Transverse colon (tissue), 4 donors: ENCODE data around the gene WDR87.

Experiments
- CTCF ChIP-seq, 5 experiments: fragments of 200-600 bp in 3 of 5; fragments of 450-650 bp in 2 of 5; sonication (generic) in 3 of 5; IDR thresholded peaks; 1 replicate in 2 of 5; 2 replicates in 3 of 5; pipeline ENCODE4 v1.5.1; 2016 to 2017; ENCODE audit warnings: antibody characterized with exemption in 5 of 5, inconsistent platforms in 3 of 5, mild to moderate bottlenecking in 2 of 5, moderate library complexity in 1 of 5
- POLR2A ChIP-seq: fragments of 450-650 bp; IDR thresholded peaks from one replicate; pipeline ENCODE4 v1.6.1; 2016; ENCODE audit warnings: antibody characterized with exemption, mild to moderate bottlenecking, moderate library complexity
- POLR2AphosphoS5 ChIP-seq, 3 donors: sonication (generic); formaldehyde crosslinking; IDR thresholded peaks; one replicate each; pipeline ENCODE4 v1.6.1; 2016; ENCODE audit warnings: antibody characterized with exemption in 3 of 3

- no peak for TF ChIP-seq CTCF (IDR thresholded peaks at IDR 0.05)
- no peak for TF ChIP-seq POLR2AphosphoS5 (IDR thresholded peaks at IDR 0.05)
- TF ChIP-seq POLR2A: no peak
These were observed 1.5 kb upstream of the WDR87 start for GRCh38 chr19:37907735-37908455.
